GM19397 (cell line): Measurements from ENCODE around the gene RSPH6A.

Experiments used
- ATAC-seq: cut with Tn5 transposase; IDR thresholded peaks from one replicate; pipeline ENCODE4 v1.9.1; 2021; ENCODE audit warnings: mild to moderate bottlenecking, moderate library complexity; ENCODE audit not compliant: unreplicated experiment

RSPH6A gene

DNA sequence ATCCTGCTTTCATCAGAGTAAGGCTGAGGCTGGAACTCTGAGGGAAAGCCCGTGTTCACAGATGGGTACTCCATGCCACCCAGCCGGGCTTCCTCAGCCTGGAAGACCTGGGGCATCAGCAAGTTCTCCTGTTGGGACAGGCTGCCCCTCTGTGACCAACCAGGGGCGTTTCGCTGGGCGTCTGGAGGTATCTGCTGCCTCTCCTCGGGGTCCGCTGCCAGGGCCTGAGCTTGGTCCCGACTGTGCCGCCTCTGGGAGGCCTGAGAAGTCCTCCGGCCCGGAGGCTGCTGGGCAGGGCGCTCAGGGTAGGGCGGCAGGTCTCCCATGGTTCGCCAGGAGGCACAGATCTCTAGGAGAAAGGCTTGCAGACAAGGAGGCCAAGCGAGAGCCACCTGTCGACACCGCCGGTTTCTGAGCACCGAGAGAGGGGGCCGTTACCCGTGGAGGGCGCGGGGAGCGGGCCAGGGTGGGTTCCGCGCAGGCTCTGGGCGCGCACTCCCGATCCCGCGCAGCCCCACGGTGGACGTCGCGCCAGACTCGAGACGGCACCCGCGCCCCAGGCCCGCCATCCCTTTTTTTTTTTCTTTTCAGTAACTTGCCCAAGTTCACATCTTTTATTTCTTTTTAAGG is at the start of gene RSPH6A:
Gene RSPH6A (minus strand): TSS at position 458 of the 630 bp plus-strand sequence. CDS start 132 bp downstream, at position 326.
- ATAC-seq: no peak

DNA sequence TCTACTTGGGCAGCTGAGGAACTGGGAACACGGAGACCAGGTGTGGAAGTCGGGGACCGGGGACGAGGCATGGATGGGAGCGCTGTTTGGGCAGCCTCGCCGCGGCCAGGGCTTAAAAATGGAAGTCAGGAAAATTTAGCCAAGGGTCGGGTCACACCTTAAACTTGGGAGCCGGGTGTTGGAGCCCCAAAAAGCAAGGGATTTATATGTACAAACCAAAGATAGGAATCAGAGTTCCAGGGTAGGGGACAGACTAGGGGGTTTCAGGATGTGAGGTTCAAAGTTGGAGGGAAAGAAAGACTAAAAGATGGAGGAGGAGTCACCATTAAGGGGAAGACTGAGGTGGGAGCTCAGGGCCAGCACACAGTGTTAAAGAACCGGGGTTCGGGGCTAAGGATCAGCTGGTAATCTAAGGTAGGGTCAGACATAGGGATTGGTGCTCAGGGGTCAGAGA is 49.5 kb upstream of the RSPH6A start:
- ATAC-seq: no peak

DNA sequence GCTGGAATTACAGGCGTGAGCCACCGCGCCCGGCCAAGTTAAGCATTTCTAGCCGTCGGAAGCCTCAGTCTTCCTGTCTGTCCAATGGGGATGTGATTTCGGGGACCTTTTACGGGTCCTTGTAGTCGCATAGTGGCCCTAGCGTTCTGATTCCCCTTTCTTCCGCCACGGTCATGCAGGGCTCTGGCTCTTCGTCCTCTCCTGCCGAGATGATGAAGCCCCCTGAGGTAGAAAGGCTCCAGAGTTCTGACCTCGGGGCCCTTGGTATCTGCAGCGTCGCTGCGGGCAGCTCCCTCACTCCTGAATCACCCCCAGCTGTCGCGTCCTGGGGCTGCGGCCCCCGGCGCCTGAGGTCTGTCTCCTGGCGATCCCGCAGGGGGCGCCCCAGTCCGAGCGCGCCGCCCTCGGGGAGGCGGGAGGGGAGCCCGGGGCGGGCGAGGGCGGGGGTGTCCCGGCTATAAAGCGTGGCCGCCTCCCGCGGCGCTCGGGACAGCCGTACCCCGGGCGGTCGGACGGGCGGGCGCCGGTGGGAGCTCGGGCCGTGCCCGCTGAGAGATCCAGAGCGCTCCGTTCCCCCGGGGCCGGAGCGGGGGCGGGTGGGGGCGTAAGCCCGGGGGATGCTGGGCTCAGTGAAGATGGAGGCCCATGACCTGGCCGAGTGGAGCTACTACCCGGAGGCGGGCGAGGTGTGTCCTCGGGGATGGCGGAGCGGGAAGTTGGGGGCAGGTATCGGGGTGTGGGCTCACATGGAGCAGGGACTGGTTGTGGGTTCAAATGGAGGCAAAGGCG is 48.9 kb upstream of the RSPH6A start, which contains the start of gene FOXA3:
Gene FOXA3 (plus strand): TSS at position 487 of the 789 bp plus-strand sequence. CDS start 131 bp downstream, at position 618.
- ATAC-seq: peak; percentile 41

GRCh38 chr19:45863335-45863839 is 48.3 kb upstream of the RSPH6A start:
- ATAC-seq: no peak

- peak; percentile 91 for ATAC-seq
These were observed 47.6 kb upstream of the RSPH6A start, which contains the start of gene SYMPK for GRCh38 chr19:45862564-45863334. Gene SYMPK (minus strand): TSS chr19:45863147. CDS start chr19:45854495, 8,652 bp downstream.

GRCh38 chr19:45862271-45862563 is 47.1 kb upstream of the RSPH6A start:
- no peak for ATAC-seq

GRCh38 chr19:45860359-45861259 is 45.5 kb upstream of the RSPH6A start:
- ATAC-seq: no peak

- ATAC-seq: no peak
These were observed 39.2 kb upstream of the RSPH6A start for GRCh38 chr19:45854167-45854778.

DNA sequence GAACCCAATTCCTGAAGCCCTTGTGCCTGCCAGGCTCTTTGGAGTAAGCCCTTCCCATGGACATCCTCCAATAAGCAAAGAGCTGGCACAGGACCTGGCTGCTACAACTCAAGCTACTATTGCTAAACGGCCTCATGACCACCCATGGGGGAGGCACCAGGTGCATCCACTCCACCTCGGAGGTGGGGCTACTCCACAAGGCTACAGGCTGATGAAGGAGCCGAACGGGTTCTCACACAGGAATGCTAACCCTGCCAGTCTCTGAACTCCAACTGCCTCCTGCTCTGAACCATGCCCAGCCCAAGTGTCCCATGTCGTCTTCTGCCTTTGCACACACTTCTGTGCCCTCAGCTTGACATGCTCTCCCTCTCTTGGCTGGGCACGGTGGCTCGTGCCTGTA is 37.9 kb upstream of the RSPH6A start:
- no peak for ATAC-seq

GRCh38 chr19:45852145-45852750 is 37.1 kb upstream of the RSPH6A start:
- ATAC-seq: no peak

DNA sequence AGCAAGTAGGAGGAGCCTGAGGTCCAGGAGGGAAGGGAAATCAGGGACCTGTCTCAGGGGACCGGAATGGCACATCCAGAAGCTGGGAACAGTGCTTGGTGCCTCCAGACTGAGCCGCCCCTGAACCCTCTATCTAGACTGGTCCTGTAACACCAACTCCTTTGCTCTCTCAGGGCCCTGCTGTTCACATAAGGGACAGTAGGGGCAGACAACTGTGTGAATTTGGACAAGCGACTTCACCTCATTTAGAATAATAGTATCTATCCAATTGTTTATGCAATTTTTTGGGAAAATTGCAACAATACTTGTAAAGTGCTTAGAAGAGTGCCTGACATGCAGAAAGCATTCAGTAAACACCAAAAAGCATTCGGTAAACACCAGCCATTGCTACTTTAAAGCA is 33.8 kb upstream of the RSPH6A start:
- no peak for ATAC-seq

- no peak for ATAC-seq
These were observed 32.6 kb upstream of the RSPH6A start for GRCh38 chr19:45847663-45848062.

- no peak for ATAC-seq
These were observed 27.1 kb upstream of the RSPH6A start for GRCh38 chr19:45842198-45842597.

DNA sequence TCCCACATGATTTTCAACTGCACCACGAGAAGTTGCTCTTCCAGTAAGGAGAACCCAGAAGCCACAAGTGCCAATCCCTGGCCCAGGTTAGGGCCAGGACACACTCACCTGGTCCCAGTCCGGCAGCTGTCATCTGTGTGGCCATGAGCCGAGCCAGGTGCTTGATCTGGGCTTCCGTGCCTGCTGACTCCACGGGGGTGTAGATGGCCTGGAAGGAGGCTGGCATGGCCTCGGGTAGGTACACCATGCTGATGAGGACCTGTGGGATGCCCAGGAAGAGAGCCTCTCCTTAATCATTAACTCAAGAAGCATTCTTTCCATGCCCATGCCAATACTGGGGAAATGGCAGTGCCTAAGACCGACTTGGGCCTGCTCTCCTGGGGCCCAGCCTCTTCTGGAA is 19.9 kb upstream of the RSPH6A start:
- no peak for ATAC-seq

- ATAC-seq: no peak
These were observed 13.8 kb upstream of the RSPH6A start for GRCh38 chr19:45828945-45829344.

GRCh38 chr19:45828523-45828922 is 13.4 kb upstream of the RSPH6A start:
- ATAC-seq: no peak

GRCh38 chr19:45827459-45828093 is 12.5 kb upstream of the RSPH6A start:
- ATAC-seq: no peak

GRCh38 chr19:45826934-45827333 is 11.8 kb upstream of the RSPH6A start:
- ATAC-seq: no peak
